Loucy (cell line): ENCODE results near the gene ELAVL2.

Source experiments
- CTCF ChIP-seq: fragments of 200-600 bp; sonication (generic); conservative IDR thresholded peaks from 2 replicates; pipeline ENCODE4 v1.5.1; 2014; ENCODE audit warnings: mild to moderate bottlenecking, antibody characterized with exemption, low read length
- EZH2phosphoT487 ChIP-seq: fragments of 200-600 bp; IDR thresholded peaks from 2 replicates; pipeline ENCODE4 v1.6.1; 2018; ENCODE audit warnings: antibody characterized with exemption, mild to moderate bottlenecking, moderate library complexity, borderline replicate concordance

- TF ChIP-seq CTCF (no peak), EZH2phosphoT487 (no peak)
These were observed 71.5 kb downstream of the ELAVL2 start for GRCh38 chr9:23754551-23754950.
